Peyer's patch (tissue), 4 donors: ENCODE measurements around the gene ENHO.

ENCODE experiments used
- CTCF ChIP-seq, 6 experiments: fragments of 450-650 bp in 4 of 6; fragments of 200-600 bp in 2 of 6; sonication (generic) in 1 of 6; IDR thresholded peaks; one replicate each; pipeline ENCODE4 v1.5.1; 2017 to 2019; ENCODE audit warnings: antibody characterized with exemption in 6 of 6, mild to moderate bottlenecking in 3 of 6, moderate library complexity in 1 of 6
- POLR2A ChIP-seq, 2 donors: fragments of 450-650 bp; IDR thresholded peaks; one replicate each; pipeline ENCODE4 v1.5.1; 2017; ENCODE audit warnings: antibody characterized with exemption in 2 of 2, mild to moderate bottlenecking in 2 of 2, moderate library complexity in 2 of 2

GRCh38 chr9:34536685-34537084 lies 13.9 kb upstream of the ENHO start:
- no peak for TF ChIP-seq CTCF (IDR thresholded peaks at IDR 0.05)
- TF ChIP-seq POLR2A (IDR thresholded peaks at IDR 0.05), result no peak
